Right hindlimb (tissue), 1 donor: ENCODE results near the gene MAPK8IP1.

Experiments
- DNase-seq: peaks from one replicate; pipeline ENCODE4 v3.0.0-alpha.2; 2018

MAPK8IP1 gene

GRCh38 chr11:45860764-45861510, 24.5 kb upstream of the MAPK8IP1 start:
- DNase-seq, result no peak

- DNase-seq, result no peak
These were observed 21.4 kb upstream of the MAPK8IP1 start for GRCh38 chr11:45864041-45864440.

- DNase-seq, result no peak
These were observed 15.9 kb upstream of the MAPK8IP1 start for GRCh38 chr11:45869551-45869950.

- no peak for DNase-seq
These were observed 14.7 kb upstream of the MAPK8IP1 start for GRCh38 chr11:45870706-45871105.

- DNase-seq, result no peak
These were observed 13.8 kb upstream of the MAPK8IP1 start for GRCh38 chr11:45871638-45872037.

GRCh38 chr11:45872651-45873356, 12.6 kb upstream of the MAPK8IP1 start:
- DNase-seq, result peak; percentile 59

GRCh38 chr11:45876401-45876800, 9.1 kb upstream of the MAPK8IP1 start:
- DNase-seq, result no peak

- no peak for DNase-seq
These were observed 8.2 kb upstream of the MAPK8IP1 start for GRCh38 chr11:45877221-45877620.

GRCh38 chr11:45877845-45878244, 7.6 kb upstream of the MAPK8IP1 start:
- no peak for DNase-seq

GRCh38 chr11:45879803-45880686, 5.4 kb upstream of the MAPK8IP1 start:
- no peak for DNase-seq

- DNase-seq, result no peak
These were observed 4.5 kb upstream of the MAPK8IP1 start for GRCh38 chr11:45880772-45881570.

- DNase-seq, result no peak
These were observed 3.6 kb upstream of the MAPK8IP1 start for GRCh38 chr11:45881708-45882368.

- DNase-seq, result no peak
These were observed 760 bp upstream of the MAPK8IP1 start for GRCh38 chr11:45884596-45885185.

GRCh38 chr11:45885921-45886721, 670 bp downstream of the MAPK8IP1 start:
- DNase-seq, result no peak

GRCh38 chr11:45886816-45887520, 1.5 kb downstream of the MAPK8IP1 start:
- DNase-seq, result no peak

- no peak for DNase-seq
These were observed 2.1 kb downstream of the MAPK8IP1 start for GRCh38 chr11:45887587-45887986.

GRCh38 chr11:45889555-45889954, 4.1 kb downstream of the MAPK8IP1 start:
- no peak for DNase-seq

- DNase-seq, result no peak
These were observed 4.5 kb downstream of the MAPK8IP1 start for GRCh38 chr11:45889966-45890365.

- no peak for DNase-seq
These were observed 5.6 kb downstream of the MAPK8IP1 start for GRCh38 chr11:45890886-45891550.
